Thyroid gland (tissue), 4 donors: ENCODE results near the gene DAZAP2.

ENCODE experiments used
- CTCF ChIP-seq, 6 experiments: fragments of 200-600 bp in 3 of 6; fragments of 450-650 bp in 3 of 6; sonication (generic) in 3 of 6; IDR thresholded peaks; one replicate each; pipeline ENCODE4 v1.5.1; 2016 to 2019; ENCODE audit warnings: antibody characterized with exemption in 6 of 6, mild to moderate bottlenecking in 2 of 6, inconsistent platforms in 1 of 6, moderate library complexity in 1 of 6
- POLR2A ChIP-seq, 2 donors: fragments of 450-650 bp; IDR thresholded peaks; one replicate each; pipeline ENCODE4 v1.6.1; 2017; ENCODE audit warnings: antibody characterized with exemption in 2 of 2, mild to moderate bottlenecking in 2 of 2, moderate library complexity in 1 of 2

GRCh38 chr12:51281202-51281924 is 42.7 kb downstream of the DAZAP2 start:
- TF ChIP-seq CTCF (IDR thresholded peaks at IDR 0.05): no peak
- no peak for TF ChIP-seq POLR2A (IDR thresholded peaks at IDR 0.05)
